GM21528 (cell line): Measurements from ENCODE around the gene PLA2G2E.
"Not testable (repeated sequence)": the region's sequence is repeated elsewhere in the genome, so short reads cannot be mapped to it uniquely, and the experiment has no call there.

Experiments
- ATAC-seq: cut with Tn5 transposase; IDR thresholded peaks from one replicate; pipeline ENCODE4 v1.9.1; 2021; ENCODE audit warnings: mild to moderate bottlenecking, moderate library complexity; ENCODE audit not compliant: unreplicated experiment, low FRiP score

Gene PLA2G2E

DNA sequence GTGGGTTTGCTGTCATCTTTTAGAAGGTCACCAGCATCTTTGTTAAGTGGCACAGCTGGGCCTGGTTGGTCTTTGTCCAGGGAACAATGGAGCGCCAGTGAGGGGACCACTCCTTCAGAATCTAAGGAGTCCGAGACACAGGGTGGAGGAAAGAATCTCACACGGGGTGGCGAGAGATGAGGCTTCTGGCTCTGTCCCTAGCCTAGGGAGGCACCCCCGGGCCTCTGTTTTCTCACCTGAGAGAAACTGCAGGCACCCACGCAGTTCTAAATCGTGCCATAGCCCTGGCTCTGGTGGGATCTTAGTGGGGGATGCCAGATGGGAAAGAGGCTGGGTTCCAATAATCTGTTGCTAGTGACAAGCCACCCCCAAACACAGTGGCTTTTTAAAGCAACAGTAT is 10.9 kb upstream of the PLA2G2E start:
- ATAC-seq = no peak

- no peak for ATAC-seq
These were observed 9.4 kb upstream of the PLA2G2E start for GRCh38 chr1:19932866-19933265.

GRCh38 chr1:19927130-19927421 is 3.7 kb upstream of the PLA2G2E start:
- not testable (repeated sequence) for ATAC-seq

GRCh38 chr1:19926296-19927129 is 3.1 kb upstream of the PLA2G2E start:
- ATAC-seq = no peak

DNA sequence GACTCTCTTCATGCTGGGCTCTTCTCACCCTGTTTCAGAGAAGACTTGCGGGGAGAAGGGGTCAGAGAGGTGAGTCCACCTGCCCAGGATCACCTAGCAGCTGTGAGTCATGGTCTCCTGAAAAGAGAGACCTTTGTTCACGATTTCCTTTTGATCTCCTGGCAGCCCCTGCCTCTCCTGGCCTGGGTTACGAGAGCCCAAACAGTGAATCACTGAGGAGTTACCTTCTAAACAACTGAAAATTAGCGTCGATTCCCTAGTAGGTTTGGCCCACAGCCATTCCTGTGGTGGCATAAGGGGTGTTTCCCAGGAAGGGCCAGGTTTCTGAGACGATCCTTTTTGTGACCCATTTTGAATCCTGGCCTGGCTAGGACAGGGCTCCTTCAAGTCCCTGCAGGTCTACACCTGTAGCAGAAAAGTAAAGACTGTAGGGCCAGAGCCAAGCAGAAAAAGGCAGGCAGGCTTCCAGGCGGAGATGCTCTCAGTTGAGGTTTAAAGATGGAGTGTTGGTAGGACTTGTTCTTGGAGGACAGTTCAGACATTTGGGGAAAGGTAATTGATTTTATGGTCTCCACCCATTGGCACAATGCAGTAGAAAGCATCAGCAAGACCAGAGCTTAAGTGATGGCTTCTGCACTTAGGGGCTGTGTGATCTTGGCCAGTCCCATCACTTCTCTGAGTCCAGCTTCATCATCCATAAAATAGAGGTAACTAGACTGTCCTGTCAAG is 2.1 kb upstream of the PLA2G2E start:
- ATAC-seq = no peak

GRCh38 chr1:19923953-19924346 is 533 bp upstream of the PLA2G2E start:
- no peak for ATAC-seq

DNA sequence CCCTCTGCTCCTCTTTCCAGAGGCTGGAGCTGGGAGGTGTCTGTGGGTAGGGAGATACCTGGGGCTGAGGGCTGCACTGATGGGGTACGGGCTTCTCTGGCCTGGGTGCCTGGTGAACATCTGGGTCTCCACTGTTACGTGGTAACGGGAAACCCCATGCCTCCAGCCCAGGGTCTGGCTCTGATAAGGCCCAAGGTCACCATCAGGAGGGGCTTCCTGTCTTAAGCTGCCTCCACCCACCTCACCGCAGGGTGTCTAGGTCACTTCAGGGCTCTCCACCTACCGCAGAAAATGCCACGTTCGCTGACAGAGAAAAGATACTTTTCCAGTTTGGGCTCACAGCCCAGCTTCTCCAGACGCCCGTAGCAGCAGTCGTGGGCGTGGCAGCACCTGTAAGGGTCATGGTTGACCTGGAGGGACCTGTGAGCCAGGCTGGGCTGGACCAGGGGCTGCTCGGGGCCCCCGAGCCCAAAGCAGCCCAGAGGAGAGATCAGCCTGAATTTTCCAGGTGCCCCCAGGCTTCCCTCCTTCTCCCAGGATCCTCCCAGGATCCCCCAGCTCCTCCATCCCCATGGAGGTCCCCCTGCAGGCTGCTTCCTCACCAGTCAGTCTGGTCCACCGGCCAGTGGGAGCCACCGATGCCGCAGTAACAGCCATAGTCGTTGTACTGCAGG is 1.3 kb downstream of the PLA2G2E start:
- no peak for ATAC-seq

DNA sequence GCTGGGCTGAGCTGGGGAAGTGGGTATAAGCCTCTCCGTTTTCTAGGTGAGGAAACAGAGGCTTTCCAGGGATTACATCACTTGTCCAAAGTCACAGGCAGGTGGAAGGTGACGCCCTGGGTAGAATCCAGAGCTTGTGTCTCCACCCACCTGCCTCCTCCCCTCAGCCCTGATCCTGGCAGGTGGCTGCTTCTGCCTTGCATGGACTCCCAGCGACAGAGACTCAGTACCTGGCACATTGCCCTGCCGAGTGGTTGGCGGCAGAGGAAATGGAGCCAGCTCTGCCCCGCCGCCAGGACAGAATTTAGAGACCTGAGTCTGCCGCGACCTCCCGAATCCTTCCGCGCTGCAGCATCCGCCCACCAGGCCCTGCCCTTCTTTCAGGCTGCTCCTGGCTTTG is 2.1 kb downstream of the PLA2G2E start:
- ATAC-seq = no peak

DNA sequence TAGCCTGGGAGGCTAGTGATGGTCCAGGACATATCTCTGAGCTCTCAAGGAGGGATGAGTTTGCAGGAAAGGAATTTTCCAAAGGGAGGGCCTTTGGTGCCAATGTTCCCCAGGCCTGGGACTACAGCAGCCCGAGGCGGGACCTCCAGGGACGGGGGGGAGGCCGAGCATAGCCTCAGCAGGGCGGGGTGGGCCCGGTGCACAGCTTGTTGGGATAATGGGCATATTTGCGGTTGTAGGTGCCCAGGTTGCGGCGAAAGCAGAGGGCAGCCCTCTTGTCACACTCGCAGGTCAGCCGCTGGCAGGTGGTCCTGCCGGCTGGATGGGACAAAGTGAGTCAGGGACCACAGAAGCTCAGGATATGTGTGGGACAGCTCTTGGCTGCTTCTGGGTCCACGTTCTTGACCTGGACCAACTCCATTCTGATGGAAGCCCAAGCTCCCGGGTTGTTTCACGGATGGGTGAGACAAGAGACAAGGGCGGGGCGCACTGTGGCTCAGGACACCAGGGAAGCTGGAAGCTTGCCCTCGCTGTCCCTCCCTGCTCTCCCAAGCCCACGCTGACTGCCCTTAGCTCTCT is 3.2 kb downstream of the PLA2G2E start:
- ATAC-seq = no peak

GRCh38 chr1:19918057-19918456 is 5.4 kb downstream of the PLA2G2E start:
- no peak for ATAC-seq

DNA sequence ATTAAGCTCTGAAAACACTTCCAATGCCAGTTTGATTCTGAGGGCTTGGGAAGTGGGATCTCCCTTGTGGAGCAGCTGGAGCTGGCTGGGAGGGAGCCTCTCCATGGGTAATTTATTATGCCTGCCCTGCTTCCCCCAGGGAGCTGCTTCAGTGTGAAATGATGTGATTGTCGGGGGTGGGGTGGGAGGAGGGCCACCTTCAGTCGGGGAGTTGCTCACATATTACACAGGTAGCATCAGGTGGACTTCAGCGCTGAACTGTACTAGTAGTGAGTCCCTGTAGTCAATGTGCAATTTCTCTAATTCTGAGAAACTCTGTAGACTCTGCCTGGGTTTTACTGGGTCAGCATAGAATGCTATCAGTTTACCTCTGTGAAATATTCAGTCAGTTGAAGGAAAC is 12.8 kb downstream of the PLA2G2E start:
- ATAC-seq = no peak

DNA sequence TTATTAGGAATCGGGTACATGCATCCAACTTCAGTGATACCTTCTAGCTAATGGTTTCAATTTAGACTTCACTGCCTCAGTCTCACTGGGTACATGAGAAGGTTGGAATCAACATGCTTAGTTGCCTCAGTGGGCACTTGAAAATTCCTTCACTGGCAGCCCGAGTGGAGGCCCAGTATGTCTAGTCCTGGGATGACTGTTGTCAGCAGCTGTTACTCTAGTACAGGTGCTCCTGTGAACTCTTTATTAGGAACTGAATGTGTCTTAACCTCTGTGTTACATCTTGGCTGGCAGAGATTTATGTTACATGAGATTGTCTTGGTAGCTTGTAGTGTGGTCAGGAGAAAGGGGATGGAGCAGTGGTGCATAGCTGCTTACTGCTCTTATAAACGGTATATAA is 13.4 kb downstream of the PLA2G2E start:
- ATAC-seq = no peak

- no peak for ATAC-seq
These were observed 14.0 kb downstream of the PLA2G2E start for GRCh38 chr1:19909392-19909791.

- ATAC-seq = no peak
These were observed 16.0 kb downstream of the PLA2G2E start for GRCh38 chr1:19907456-19907855.

DNA sequence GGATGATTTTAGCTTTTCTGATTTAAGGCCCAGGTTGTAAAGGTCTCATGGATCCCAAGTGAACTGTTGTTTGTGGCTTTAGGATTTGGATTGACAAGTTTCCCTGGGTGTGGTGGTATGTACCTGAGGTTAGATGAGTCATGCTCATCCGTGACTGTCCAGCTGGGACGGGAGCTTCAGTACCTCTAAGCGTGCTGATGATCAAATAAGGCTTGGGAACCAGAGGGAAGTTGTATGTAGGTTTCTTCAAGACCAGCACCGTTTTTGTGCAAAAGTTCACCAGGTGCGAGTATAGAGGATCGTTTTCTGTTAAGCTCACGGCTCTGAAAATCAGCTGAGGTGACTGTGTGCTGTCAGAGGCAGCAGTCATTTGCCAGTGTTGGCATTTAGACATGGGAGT is 19.8 kb downstream of the PLA2G2E start:
- no peak for ATAC-seq

DNA sequence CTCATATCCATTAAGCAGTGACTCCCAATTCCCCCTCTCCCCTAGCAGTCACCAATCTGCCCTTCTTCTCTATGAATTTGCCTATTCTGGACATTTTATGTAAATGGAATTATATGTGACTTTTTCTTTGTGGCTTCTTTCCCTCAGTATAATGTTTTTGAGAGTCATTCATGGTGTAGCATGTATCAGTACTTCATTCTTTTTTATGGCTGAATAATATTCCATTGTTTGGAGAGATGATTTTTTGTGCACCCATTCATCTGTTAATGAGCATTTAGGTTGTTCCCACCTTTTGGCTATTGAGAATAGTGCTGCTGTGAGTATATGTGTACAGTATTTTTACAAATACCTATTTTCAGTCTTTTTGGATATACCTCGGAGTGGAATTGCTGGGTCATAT is 21.8 kb downstream of the PLA2G2E start:
- ATAC-seq = no peak

- no peak for ATAC-seq
These were observed 29.2 kb downstream of the PLA2G2E start for GRCh38 chr1:19894218-19894617.

DNA sequence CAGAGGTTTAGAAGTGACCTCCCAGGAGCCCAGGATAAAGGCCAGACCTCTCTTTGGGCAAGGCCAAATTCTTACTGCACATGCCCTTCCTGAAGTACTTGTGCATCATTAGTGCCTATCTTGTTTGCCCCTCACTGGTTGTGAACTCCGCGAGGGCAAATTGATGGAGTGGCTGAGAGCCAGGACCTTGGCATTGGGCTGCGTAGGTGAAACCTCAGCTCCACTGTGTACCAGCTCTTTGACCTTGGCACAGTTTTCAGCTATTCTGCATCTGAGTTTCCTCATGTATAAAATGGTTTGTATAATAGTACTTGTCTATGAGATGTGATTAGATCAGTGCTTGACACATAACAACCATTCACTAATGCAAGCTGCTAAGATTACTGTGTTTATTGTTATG is 29.7 kb downstream of the PLA2G2E start:
- no peak for ATAC-seq

- no peak for ATAC-seq
These were observed 30.7 kb downstream of the PLA2G2E start for GRCh38 chr1:19892628-19893168.

- no peak for ATAC-seq
These were observed 31.3 kb downstream of the PLA2G2E start for GRCh38 chr1:19892129-19892528.

GRCh38 chr1:19889656-19890055 is 33.8 kb downstream of the PLA2G2E start:
- no peak for ATAC-seq
